HEK293 (cell line): ENCODE results near the gene ATP6V0C.

Experiments used
- CTCF ChIA-PET: fragments of 350-600 bp; formaldehyde crosslinking; extraction: SDS; loops from one replicate; lab custom pipeline; 2021; ENCODE audit warnings: antibody characterized with exemption; lab: Yijun Ruan, JAX
- POLR2A ChIA-PET: fragments of 300-600 bp; formaldehyde crosslinking; extraction: SDS; loops from one replicate; lab custom pipeline; 2020; ENCODE audit warnings: antibody characterized with exemption, inconsistent platforms; lab: Yijun Ruan, JAX
- H3K27ac ChIP-seq: fragments of 200-500 bp; sonication (Bioruptor generic); 2 replicates; pipeline ENCODE4 v1.5.1; 2014; ENCODE audit warnings: low read depth, low read length, control low read depth, inconsistent platforms; ENCODE audit errors: extremely low read depth
- H3K36me3 ChIP-seq, 2 experiments: fragments of 200-500 bp in 1 of 2; sonication (Bioruptor generic) in 1 of 2; 1 replicate in 1 of 2; 2 replicates in 1 of 2; pipeline ENCODE4 v1.5.1; 2014 to 2017; ENCODE audit warnings: inconsistent platforms in 2 of 2, low read length in 2 of 2; ENCODE audit not compliant: control insufficient read depth in 2 of 2, insufficient read depth in 1 of 2
- H3K4me1 ChIP-seq: fragments of 200-500 bp; sonication (Bioruptor generic); 2 replicates; pipeline ENCODE4 v1.5.1; 2014; ENCODE audit warnings: mild to moderate bottlenecking, low read length, inconsistent platforms; ENCODE audit not compliant: control insufficient read depth, insufficient read depth
- H3K4me3 ChIP-seq: 2 replicates; pipeline ENCODE4 v1.5.1; 2011; ENCODE audit warnings: low read depth, mild to moderate bottlenecking, control low read depth, low read length, moderate library complexity
- H3K9me3 ChIP-seq: fragments of 200-500 bp; sonication (Bioruptor generic); 2 replicates; pipeline ENCODE4 v1.5.1; 2014; ENCODE audit warnings: low read depth, low read length, inconsistent platforms; ENCODE audit not compliant: control insufficient read depth, insufficient read depth
- HIC1 ChIP-seq: fragments of 450-650 bp; formaldehyde crosslinking; IDR thresholded peaks from 2 replicates; pipeline ENCODE4 v1.5.1; 2016; ENCODE audit warnings: missing biosample characterization, missing genetic modification characterization
- MEIS1 ChIP-seq: sonication (generic); formaldehyde crosslinking; IDR thresholded peaks from 2 replicates; pipeline ENCODE4 v1.8.1; 2022; ENCODE audit warnings: missing genetic modification reagents, mild to moderate bottlenecking, borderline replicate concordance
- REPIN1 ChIP-seq: fragments of 450-650 bp; formaldehyde crosslinking; IDR thresholded peaks from 2 replicates; pipeline ENCODE4 v1.5.1; 2017; ENCODE audit warnings: missing biosample characterization, missing genetic modification characterization, low read depth
- SCRT2 ChIP-seq: fragments of 450-650 bp; formaldehyde crosslinking; IDR thresholded peaks from 2 replicates; pipeline ENCODE4 v1.5.1; 2016; ENCODE audit warnings: missing biosample characterization, missing genetic modification characterization
- SP2 ChIP-seq: fragments of 450-650 bp; formaldehyde crosslinking; IDR thresholded peaks from 2 replicates; pipeline ENCODE4 v1.5.1; 2016; ENCODE audit warnings: missing biosample characterization, missing genetic modification characterization
- ZBTB11 ChIP-seq: fragments of 450-650 bp; formaldehyde crosslinking; conservative IDR thresholded peaks from 2 replicates; pipeline ENCODE4 v1.5.1; 2016; ENCODE audit warnings: low read depth, missing biosample characterization, missing genetic modification characterization
- ZNF146 ChIP-seq: fragments of 450-650 bp; formaldehyde crosslinking; IDR thresholded peaks from 2 replicates; pipeline ENCODE4 v1.5.1; 2016; ENCODE audit warnings: missing biosample characterization, missing genetic modification characterization
- ZNF175 ChIP-seq: fragments of 450-650 bp; formaldehyde crosslinking; IDR thresholded peaks from 2 replicates; pipeline ENCODE4 v1.5.1; 2016; ENCODE audit warnings: missing biosample characterization, missing genetic modification characterization
- ZNF423 ChIP-seq: fragments of 450-650 bp; formaldehyde crosslinking; IDR thresholded peaks from 2 replicates; pipeline ENCODE4 v1.5.1; 2016; ENCODE audit warnings: missing biosample characterization, missing genetic modification characterization
- ZNF473 ChIP-seq: fragments of 450-650 bp; formaldehyde crosslinking; IDR thresholded peaks from 2 replicates; pipeline ENCODE4 v1.5.1; 2017; ENCODE audit warnings: missing biosample characterization, missing genetic modification characterization
- ZNF48 ChIP-seq: fragments of 450-650 bp; formaldehyde crosslinking; IDR thresholded peaks from 2 replicates; pipeline ENCODE4 v1.5.1; 2016; ENCODE audit warnings: missing biosample characterization, missing genetic modification characterization
- ZNF513 ChIP-seq: fragments of 450-650 bp; IDR thresholded peaks from 2 replicates; pipeline ENCODE4 v1.5.1; 2018; ENCODE audit warnings: missing biosample characterization, missing genetic modification characterization
- TF ChIP-seq, protein P1 (sequence below): fragments of 450-650 bp; formaldehyde crosslinking; IDR thresholded peaks from 2 replicates; pipeline ENCODE4 v1.5.1; 2017; ENCODE audit warnings: missing biosample characterization, missing genetic modification characterization

The ATP6V0C gene

GRCh38 chr16:2527071-2527783 lies 13.5 kb downstream of the ATP6V0C start:
- Histone ChIP-seq H3K27ac (no peak overlapping the region), H3K36me3 (peaks cover 0 to 81% of the 10 kb centered on the region in 2 experiments; a peak in 2 of 3 replicates), H3K4me3 (no peak overlapping the region), H3K9me3 (no peaks in the 10 kb centered on the region), H3K4me1 (no peaks in the 10 kb centered on the region; the same call in 1 of the 2 replicates)
- POLR2A ChIA-PET = no interaction called here
- TF ChIP-seq SCRT2 (tag by site-specific recombination) (peak; percentile 32; the same call in 1 of the 2 replicates), HIC1 (tag by site-specific recombination) (peak; percentile 66), ZNF513 (no peak)
- CTCF ChIA-PET = no interaction called here

DNA sequence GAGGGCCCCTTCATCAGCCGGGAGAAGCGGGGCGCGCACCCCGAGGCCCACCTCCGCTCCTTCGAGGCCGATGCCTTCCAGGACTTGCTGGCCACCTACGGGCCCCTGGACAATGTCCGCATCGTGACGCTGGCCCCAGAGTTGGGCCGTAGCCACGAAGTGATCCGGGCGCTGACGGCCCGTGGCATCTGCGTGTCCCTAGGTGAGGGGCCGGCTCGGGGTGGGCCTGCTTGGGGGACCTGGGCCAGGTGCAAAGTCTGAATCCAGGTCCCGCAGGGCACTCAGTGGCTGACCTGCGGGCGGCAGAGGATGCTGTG lies 14.0 kb downstream of the ATP6V0C start:
- H3K36me3 ChIP-seq = peaks cover 0 to 76% of the 10 kb centered on the region in 2 experiments; a peak in 2 of 3 replicates
- no peaks in the 10 kb centered on the region for H3K9me3 ChIP-seq
- POLR2A ChIA-PET = no interaction called here
- H3K4me3 ChIP-seq = no peak overlapping the region
- peaks cover 3% of the 10 kb centered on the region; the same call in 1 of the 2 replicates for H3K4me1 ChIP-seq
- CTCF ChIA-PET = no interaction called here
- TF ChIP-seq ZNF423 (tag by site-specific recombination) (no peak), SP2 (no peak), ZNF473 (no peak), MEIS1 (no peak), ZNF146 (tag by site-specific recombination) (no peak), ZNF48 (no peak), ZBTB11 (tag by site-specific recombination) (no peak), REPIN1 (tag by site-specific recombination) (no peak), ZNF175 (tag by site-specific recombination) (no peak), ZNF513 (no peak)
- TF ChIP-seq, protein P1, sequence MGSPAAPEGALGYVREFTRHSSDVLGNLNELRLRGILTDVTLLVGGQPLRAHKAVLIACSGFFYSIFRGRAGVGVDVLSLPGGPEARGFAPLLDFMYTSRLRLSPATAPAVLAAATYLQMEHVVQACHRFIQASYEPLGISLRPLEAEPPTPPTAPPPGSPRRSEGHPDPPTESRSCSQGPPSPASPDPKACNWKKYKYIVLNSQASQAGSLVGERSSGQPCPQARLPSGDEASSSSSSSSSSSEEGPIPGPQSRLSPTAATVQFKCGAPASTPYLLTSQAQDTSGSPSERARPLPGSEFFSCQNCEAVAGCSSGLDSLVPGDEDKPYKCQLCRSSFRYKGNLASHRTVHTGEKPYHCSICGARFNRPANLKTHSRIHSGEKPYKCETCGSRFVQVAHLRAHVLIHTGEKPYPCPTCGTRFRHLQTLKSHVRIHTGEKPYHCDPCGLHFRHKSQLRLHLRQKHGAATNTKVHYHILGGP (tag by site-specific recombination) = no peak
- no peak overlapping the region for H3K27ac ChIP-seq
